GM12872 (cell line): ENCODE measurements around the gene UBP1.

Source experiments
- TF ChIP-seq, protein P1 (sequence below): IDR thresholded peaks from 3 replicates; pipeline ENCODE4 v1.5.1; 2011; ENCODE audit warnings: low read depth, mild to moderate bottlenecking, low read length, moderate library complexity; ENCODE audit not compliant: insufficient read depth

The UBP1 gene

GRCh38 chr3:33428734-33429133 is 11.5 kb downstream of the UBP1 start:
- TF ChIP-seq, protein P1, sequence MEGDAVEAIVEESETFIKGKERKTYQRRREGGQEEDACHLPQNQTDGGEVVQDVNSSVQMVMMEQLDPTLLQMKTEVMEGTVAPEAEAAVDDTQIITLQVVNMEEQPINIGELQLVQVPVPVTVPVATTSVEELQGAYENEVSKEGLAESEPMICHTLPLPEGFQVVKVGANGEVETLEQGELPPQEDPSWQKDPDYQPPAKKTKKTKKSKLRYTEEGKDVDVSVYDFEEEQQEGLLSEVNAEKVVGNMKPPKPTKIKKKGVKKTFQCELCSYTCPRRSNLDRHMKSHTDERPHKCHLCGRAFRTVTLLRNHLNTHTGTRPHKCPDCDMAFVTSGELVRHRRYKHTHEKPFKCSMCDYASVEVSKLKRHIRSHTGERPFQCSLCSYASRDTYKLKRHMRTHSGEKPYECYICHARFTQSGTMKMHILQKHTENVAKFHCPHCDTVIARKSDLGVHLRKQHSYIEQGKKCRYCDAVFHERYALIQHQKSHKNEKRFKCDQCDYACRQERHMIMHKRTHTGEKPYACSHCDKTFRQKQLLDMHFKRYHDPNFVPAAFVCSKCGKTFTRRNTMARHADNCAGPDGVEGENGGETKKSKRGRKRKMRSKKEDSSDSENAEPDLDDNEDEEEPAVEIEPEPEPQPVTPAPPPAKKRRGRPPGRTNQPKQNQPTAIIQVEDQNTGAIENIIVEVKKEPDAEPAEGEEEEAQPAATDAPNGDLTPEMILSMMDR: no peak

DNA sequence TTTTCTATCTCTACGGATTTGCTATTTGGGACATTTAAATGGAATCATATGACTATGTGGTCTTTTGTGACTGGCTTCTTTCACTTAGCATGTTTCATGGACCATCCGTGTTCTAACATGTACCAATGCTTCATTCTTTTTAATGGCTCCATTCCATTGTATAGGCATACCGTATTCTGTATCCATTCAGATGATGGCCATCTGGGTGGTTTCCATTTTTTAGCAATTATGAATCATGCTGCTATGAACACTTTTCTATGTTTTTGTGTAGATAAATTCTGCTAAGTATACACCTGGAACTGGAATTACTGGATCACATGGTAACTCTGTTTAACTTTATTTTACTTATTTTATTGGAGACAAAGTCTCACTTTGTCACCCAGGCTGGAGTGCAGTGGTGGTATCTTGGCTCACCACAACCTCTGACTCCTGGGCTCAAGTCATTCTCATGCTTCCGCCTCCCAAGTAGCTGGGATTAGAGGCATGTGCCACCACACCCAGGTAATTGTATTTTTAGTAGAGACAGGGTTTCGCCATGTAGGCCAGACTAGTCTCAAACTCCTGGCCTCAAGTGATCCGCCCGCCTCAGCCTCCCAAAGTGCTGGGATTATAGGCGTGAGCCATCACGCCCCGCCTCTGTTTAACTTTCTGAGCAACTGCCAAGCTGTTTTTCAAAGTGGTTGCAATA is 13.4 kb downstream of the UBP1 start:
- TF ChIP-seq, protein P1: no peak

DNA sequence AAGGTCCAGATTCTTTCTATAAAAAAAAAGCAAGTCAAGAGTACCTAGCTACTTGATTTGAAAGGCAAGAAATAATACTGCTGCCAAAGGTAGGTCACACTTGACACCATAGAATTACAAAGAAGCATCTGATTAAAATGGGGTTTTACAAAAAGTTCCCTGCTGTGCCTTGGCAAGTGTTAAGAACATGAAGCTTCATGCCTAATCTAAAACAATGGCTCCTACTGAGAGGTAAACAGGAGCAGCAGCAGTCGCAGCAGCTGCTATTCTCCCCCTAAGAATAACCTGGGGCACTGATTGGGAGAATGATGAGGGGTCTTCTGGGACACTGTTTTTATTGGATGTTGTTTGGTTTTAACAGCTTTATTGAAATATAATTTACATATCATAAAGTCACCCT is 14.1 kb downstream of the UBP1 start:
- TF ChIP-seq, protein P1: no peak

DNA sequence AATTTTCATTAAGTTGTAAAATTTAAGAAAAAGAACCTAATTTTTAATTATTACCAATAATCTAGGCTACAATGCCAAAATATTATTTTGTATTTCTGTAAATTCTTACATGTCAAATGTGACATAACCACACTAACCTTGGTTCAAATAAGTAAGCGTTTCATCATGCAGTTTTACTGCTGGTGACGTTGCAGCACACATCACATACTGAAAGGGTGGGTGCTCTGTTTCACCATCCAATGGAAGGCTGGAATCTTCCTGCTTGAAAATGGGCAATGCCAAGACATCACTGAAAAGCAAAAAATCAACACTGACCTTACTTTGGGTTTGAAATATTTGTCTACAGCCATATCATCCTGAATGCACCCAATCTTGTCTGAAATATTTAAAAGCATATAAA is 14.8 kb downstream of the UBP1 start:
- TF ChIP-seq, protein P1: no peak

DNA sequence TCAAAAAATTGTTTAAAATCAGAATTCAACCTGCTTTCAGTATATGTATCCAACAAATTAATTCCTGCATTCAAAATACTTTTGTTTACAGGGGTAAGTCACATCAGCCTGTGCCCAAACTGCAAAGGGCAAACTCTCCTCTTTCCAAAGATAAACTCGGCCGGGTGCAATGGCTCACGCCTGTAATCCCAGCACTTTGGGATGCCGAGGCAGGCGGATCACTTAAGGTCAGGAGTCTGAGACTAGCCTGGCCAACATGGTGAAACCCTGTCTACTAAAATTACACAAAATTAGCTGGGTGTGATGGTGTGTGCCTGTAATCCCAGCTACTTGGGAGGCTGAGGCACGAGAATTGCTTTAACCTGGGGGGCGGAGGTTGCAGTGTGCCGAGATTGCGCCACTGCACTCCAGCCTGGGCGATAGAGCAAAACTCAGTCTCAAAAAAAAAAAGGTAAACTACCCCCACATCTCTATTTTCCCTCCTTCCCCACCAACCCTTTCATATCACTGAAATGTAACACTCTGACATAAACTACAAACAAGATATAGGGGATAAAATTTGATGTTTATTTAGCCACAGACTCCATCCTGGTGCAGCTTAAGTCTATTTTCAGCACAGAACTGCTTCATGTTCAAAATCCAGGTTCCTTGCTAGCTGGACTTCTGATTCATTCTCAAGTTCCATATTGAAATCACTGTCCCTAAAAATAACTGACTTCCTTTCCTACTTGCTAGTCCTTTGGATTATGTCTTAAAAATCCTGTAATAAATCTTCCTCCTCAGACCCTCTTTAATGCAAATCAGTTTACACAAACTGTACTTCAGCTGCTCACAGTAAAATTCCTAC is 15.4 kb downstream of the UBP1 start:
- TF ChIP-seq, protein P1: no peak

DNA sequence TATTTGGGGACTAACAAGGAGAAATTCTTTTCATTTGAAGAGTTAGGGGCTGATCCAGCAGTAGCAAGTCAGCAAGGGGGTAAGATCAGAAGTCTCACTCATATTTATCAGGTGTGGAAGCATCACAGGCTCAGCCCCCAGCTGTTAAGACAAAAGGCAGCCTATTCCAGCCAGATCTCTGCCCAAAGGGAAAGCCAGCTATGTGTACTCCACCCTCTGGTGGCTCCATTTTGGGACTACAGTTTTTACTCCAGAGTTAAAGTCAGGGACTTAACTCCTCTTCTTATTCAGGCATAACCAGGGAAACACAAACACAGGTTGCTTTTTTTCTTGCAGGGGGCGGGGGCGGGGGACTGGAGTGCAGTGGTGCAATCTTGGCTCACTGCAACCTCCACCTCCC is 19.2 kb downstream of the UBP1 start:
- TF ChIP-seq, protein P1: no peak

DNA sequence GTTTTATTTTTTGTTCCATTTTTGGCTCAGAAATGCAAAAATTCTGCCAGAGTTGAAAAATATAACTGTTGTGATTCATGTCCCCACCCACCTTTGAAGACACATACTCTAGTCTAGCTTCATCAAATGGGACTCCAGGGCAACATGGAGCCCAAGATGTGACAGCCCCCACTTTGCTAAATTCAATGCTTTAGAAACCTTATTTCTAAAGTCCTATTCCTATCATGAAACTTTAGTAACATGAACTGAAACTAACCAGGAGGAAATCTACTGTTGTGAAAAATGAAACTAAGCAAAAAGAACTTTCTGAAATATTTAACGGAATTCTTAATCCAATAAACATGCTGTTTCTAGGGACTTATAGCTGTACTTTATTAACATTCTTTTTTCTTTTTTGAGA is 20.3 kb downstream of the UBP1 start:
- TF ChIP-seq, protein P1: no peak
